CD4-positive, alpha-beta memory T cell (primary cell): Measurements from ENCODE around the gene LRRC51. TPM values are rescaled to one million over a fixed set of nuclear protein-coding genes. Genes with fewer than 3 reads are reported as not detected.

Experiments
- CTCF ChIA-PET: fragments of 350-600 bp; sonication (Branson Sonifier 250); formaldehyde crosslinking; loops from one replicate; lab custom pipeline; 2021; ENCODE audit warnings: inconsistent platforms; ENCODE audit not compliant: partially characterized antibody; lab: Charles Lee
- POLR2A ChIA-PET: fragments of 350-600 bp; sonication (Branson Sonifier 250); formaldehyde crosslinking; loops from one replicate; lab custom pipeline; 2021; ENCODE audit not compliant: partially characterized antibody; lab: Charles Lee
- DNase-seq, 5 donors: peaks; one replicate each; pipeline versions ENCODE4 v3.0.0 to v3.0.0-alpha.2; 2020 to 2022; ENCODE audit warnings: mixed read lengths in 1 of 5
- H3K27ac ChIP-seq: one replicate; pipeline ENCODE4 v1.7.0; 2013; ENCODE audit warnings: low read depth, low read length
- H3K27me3 ChIP-seq: 2 replicates; pipeline ENCODE4 v1.7.0; 2013; ENCODE audit warnings: mild to moderate bottlenecking, low read length, moderate library complexity; ENCODE audit not compliant: insufficient read depth
- H3K36me3 ChIP-seq: 2 replicates; pipeline ENCODE4 v1.7.0; 2013; ENCODE audit warnings: mild to moderate bottlenecking, low read length, moderate library complexity; ENCODE audit not compliant: insufficient read depth
- H3K4me1 ChIP-seq: 2 replicates; pipeline ENCODE4 v1.7.0; 2013; ENCODE audit warnings: mild to moderate bottlenecking, low read length, moderate library complexity; ENCODE audit not compliant: insufficient read depth
- H3K4me3 ChIP-seq, 2 donors: one replicate each; pipeline ENCODE4 v1.7.0; 2013; ENCODE audit warnings: low read length in 2 of 2, mild to moderate bottlenecking in 1 of 2
- H3K9me3 ChIP-seq, 2 donors: one replicate each; pipeline ENCODE4 v1.7.0; 2013; ENCODE audit warnings: low read length in 2 of 2, control low read depth in 1 of 2; ENCODE audit not compliant: control insufficient read depth in 1 of 2
- H3K27ac Mint-ChIP-seq, 7 donors: one replicate each; pipeline ENCODE4 v1.8.0; 2020 to 2021; ENCODE audit warnings: mixed read lengths in 7 of 7, mild to moderate bottlenecking in 6 of 7, inconsistent platforms in 3 of 7, moderate library complexity in 3 of 7
- H3K27me3 Mint-ChIP-seq, 2 donors: one replicate each; pipeline ENCODE4 v1.8.0; 2020 to 2021; ENCODE audit warnings: mixed read lengths in 2 of 2
- H3K36me3 Mint-ChIP-seq, 2 donors: one replicate each; pipeline ENCODE4 v1.8.0; 2020 to 2021; ENCODE audit warnings: mixed read lengths in 2 of 2, inconsistent platforms in 1 of 2, mild to moderate bottlenecking in 1 of 2
- H3K4me1 Mint-ChIP-seq, 4 donors: one replicate each; pipeline ENCODE4 v1.8.0; 2020 to 2021; ENCODE audit warnings: mixed read lengths in 4 of 4, mild to moderate bottlenecking in 1 of 4
- H3K4me3 Mint-ChIP-seq, 8 donors: one replicate each; pipeline ENCODE4 v1.8.0; 2020 to 2021; ENCODE audit warnings: mixed read lengths in 8 of 8, mild to moderate bottlenecking in 7 of 8, moderate library complexity in 6 of 8, inconsistent platforms in 3 of 8
- H3K9me3 Mint-ChIP-seq, 8 donors: one replicate each; pipeline ENCODE4 v1.8.0; 2020 to 2021; ENCODE audit warnings: mixed read lengths in 8 of 8, mild to moderate bottlenecking in 5 of 8, inconsistent platforms in 3 of 8, moderate library complexity in 1 of 8
- intact Hi-C: fragments of 100-400 bp; cut with micrococcal nuclease; formaldehyde crosslinking; loops from one replicate; pipeline ENCODE4 v1.15.1; 2023
- polyA plus RNA-seq, 2 donors: library from polyadenylated mRNA; unstranded; fragments of 300-500 nt; fragmentation: Illumina TruSeq; gene quantifications; one replicate each; pipeline ENCODE4 v1.2.3, GENCODE V29; 2021
- total RNA-seq, 2 experiments: library from RNA; stranded (reverse); gene quantifications; one replicate each; pipeline ENCODE4 v1.2.3, GENCODE V29; 2021

LRRC51 gene
- total and polyA plus RNA-seq, 4 experiments from 2014 or later: 4.0 to 5.3 (median 4.4) TPM

GRCh38 chr11:72039856-72040401 lies 40.7 kb upstream of the LRRC51 start:
- Mint-ChIP-seq H3K36me3 (peaks cover 9 to 31% of the 10 kb centered on the region in 2 donors), H3K4me3 (no peak overlapping the region), H3K27me3 (no peaks in the 10 kb centered on the region), H3K9me3 (no peaks in the 10 kb centered on the region), H3K27ac (no peak overlapping the region), H3K4me1 (peaks cover 31 to 51% (median 42%) of the 10 kb centered on the region in 4 donors)
- CTCF ChIA-PET: interaction anchor here (0.6 to 4.7 kb wide), 20 partner anchors 9 to 375 kb away, joined by 3 to 88 read pairs (median 4); partner anchors contain the start of gene NUMA1
- Histone ChIP-seq H3K27ac (peak overlapping the region; percentile 75), H3K36me3 (peaks cover 8% of the 10 kb centered on the region), H3K4me3 (peak overlapping the region; percentile 79 to 88), H3K27me3 (no peaks in the 10 kb centered on the region), H3K9me3 (no peaks in the 10 kb centered on the region), H3K4me1 (peaks cover 64% of the 10 kb centered on the region)
- POLR2A ChIA-PET: interaction anchor here (0.6 to 6.5 kb wide), 27 partner anchors 9 to 1740 kb away, joined by 3 to 137 read pairs (median 5); partner anchors contain the start of genes ANAPC15, IL18BP, INPPL1 and LAMTOR1
- DNase-seq: peak in 2 of 5 donors; percentile 3 to 4
- intact Hi-C loops: loop anchor here (1.0 kb wide), 3 partner anchors 15 to 394 kb away; partner anchors contain the start of gene CLPB

GRCh38 chr11:72040491-72041363 lies 39.9 kb upstream of the LRRC51 start:
- peaks cover 3 to 26% of the 10 kb centered on the region in 2 donors for H3K36me3 Mint-ChIP-seq
- no peaks in the 10 kb centered on the region for H3K27me3 Mint-ChIP-seq
- intact Hi-C loops: loop anchor here (1.0 kb wide), 7 partner anchors 15 to 394 kb away; partner anchors contain the start of genes ANAPC15, CLPB, LAMTOR1 and LRRC51
- no peak overlapping the region for H3K4me3 Mint-ChIP-seq
- H3K4me1 ChIP-seq: peaks cover 64% of the 10 kb centered on the region
- ChIA-PET CTCF (interaction anchor here (0.6 to 4.7 kb wide), 16 partner anchors 11 to 374 kb away, joined by 3 to 88 read pairs (median 9); partner anchors contain the start of gene NUMA1), POLR2A (interaction anchor here (0.6 to 6.5 kb wide), 27 partner anchors 8 to 1739 kb away, joined by 3 to 137 read pairs (median 5); partner anchors contain the start of genes ANAPC15, IL18BP, INPPL1 and LAMTOR1)
- no peaks in the 10 kb centered on the region for H3K27me3 ChIP-seq
- peaks cover 30 to 46% (median 39%) of the 10 kb centered on the region in 4 donors for H3K4me1 Mint-ChIP-seq
- no peak overlapping the region for H3K27ac Mint-ChIP-seq
- no peaks in the 10 kb centered on the region for H3K9me3 ChIP-seq
- H3K9me3 Mint-ChIP-seq: no peaks in the 10 kb centered on the region
- no peaks in the 10 kb centered on the region for H3K36me3 ChIP-seq
- H3K4me3 ChIP-seq: peak overlapping the region; percentile 79 to 88
- H3K27ac ChIP-seq: peak overlapping the region; percentile 75
- DNase-seq: peak; percentile 83 to 92 (median 84)

- H3K27ac Mint-ChIP-seq: no peak overlapping the region
- H3K27me3 ChIP-seq: no peaks in the 10 kb centered on the region
- H3K36me3 Mint-ChIP-seq: peaks cover 0 to 20% of the 10 kb centered on the region in 2 donors
- peak overlapping the region; percentile 79 to 88 for H3K4me3 ChIP-seq
- H3K9me3 Mint-ChIP-seq: no peaks in the 10 kb centered on the region
- peaks cover 22 to 38% (median 33%) of the 10 kb centered on the region in 4 donors for H3K4me1 Mint-ChIP-seq
- peak overlapping the region; percentile 75 for H3K27ac ChIP-seq
- ChIA-PET POLR2A (interaction anchor here (0.6 to 6.5 kb wide), 18 partner anchors 7 to 183 kb away, joined by 3 to 137 read pairs (median 17); partner anchors contain the start of genes ANAPC15, IL18BP, INPPL1 and LAMTOR1), CTCF (interaction anchor here (1.3 to 4.7 kb wide), 10 partner anchors 12 to 102 kb away, joined by 5 to 88 read pairs (median 12); no protein-coding TSS in a partner anchor)
- no peaks in the 10 kb centered on the region for H3K36me3 ChIP-seq
- H3K4me1 ChIP-seq: peaks cover 58% of the 10 kb centered on the region
- H3K9me3 ChIP-seq: no peaks in the 10 kb centered on the region
- no peaks in the 10 kb centered on the region for H3K27me3 Mint-ChIP-seq
- intact Hi-C loops: loop anchor here (1.0 kb wide), 4 partner anchors 39 to 182 kb away; partner anchors contain the start of genes ANAPC15, LAMTOR1, LRRC51 and NUMA1
- no peak overlapping the region for H3K4me3 Mint-ChIP-seq
- peak; percentile 53 to 61 (median 54) for DNase-seq
Measured at GRCh38 chr11:72041364-72042063, 39.1 kb upstream of the LRRC51 start.

GRCh38 chr11:72042064-72042745 lies 38.4 kb upstream of the LRRC51 start:
- H3K27me3 ChIP-seq: no peaks in the 10 kb centered on the region
- Mint-ChIP-seq H3K36me3 (peaks cover 0 to 15% of the 10 kb centered on the region in 2 donors), H3K27ac (no peak overlapping the region), H3K4me3 (no peak overlapping the region), H3K9me3 (no peaks in the 10 kb centered on the region), H3K4me1 (peaks cover 15 to 31% (median 27%) of the 10 kb centered on the region in 4 donors), H3K27me3 (no peaks in the 10 kb centered on the region)
- no peaks in the 10 kb centered on the region for H3K9me3 ChIP-seq
- peak overlapping the region; percentile 75 for H3K27ac ChIP-seq
- intact Hi-C loops: no loop called here
- H3K4me3 ChIP-seq: peak overlapping the region; percentile 79 to 88
- no peak for DNase-seq
- peaks cover 52% of the 10 kb centered on the region for H3K4me1 ChIP-seq
- no peaks in the 10 kb centered on the region for H3K36me3 ChIP-seq
- ChIA-PET POLR2A (interaction anchor here (0.9 to 6.5 kb wide), 11 partner anchors 10 to 182 kb away, joined by 3 to 137 read pairs (median 11); partner anchors contain the start of genes ANAPC15, IL18BP, INPPL1 and LAMTOR1), CTCF (interaction anchor here (0.9 to 3.0 kb wide), 7 partner anchors 14 to 102 kb away, joined by 3 to 14 read pairs (median 6); no protein-coding TSS in a partner anchor)

GRCh38 chr11:72045849-72046248 lies 34.8 kb upstream of the LRRC51 start:
- Mint-ChIP-seq H3K4me1 (peaks cover 14 to 34% (median 17%) of the 10 kb centered on the region in 4 donors), H3K36me3 (peaks cover 0 to 7% of the 10 kb centered on the region in 2 donors), H3K9me3 (no peaks in the 10 kb centered on the region), H3K27ac (peak overlapping the region in 5 of 7 donors; percentile 29 to 60 (median 55)), H3K4me3 (no peak overlapping the region), H3K27me3 (no peaks in the 10 kb centered on the region)
- no peak overlapping the region for H3K4me3 ChIP-seq
- ChIA-PET POLR2A (no interaction called here), CTCF (interaction anchor here (1.2 to 1.9 kb wide), 2 partner anchors 22 to 45 kb away, joined by 3 to 12 read pairs; no protein-coding TSS in a partner anchor)
- no peak overlapping the region for H3K27ac ChIP-seq
- no peaks in the 10 kb centered on the region for H3K9me3 ChIP-seq
- H3K4me1 ChIP-seq: peaks cover 23% of the 10 kb centered on the region
- no peak for DNase-seq
- H3K36me3 ChIP-seq: no peaks in the 10 kb centered on the region
- intact Hi-C loops: no loop called here
- H3K27me3 ChIP-seq: no peaks in the 10 kb centered on the region
